Fibroblast of the conjunctiva (primary cell): Measurements from ENCODE around the gene TMPRSS15.

Source experiments
- DNase-seq: peaks from one replicate; pipeline ENCODE4 v3.0.0-alpha.2; 2010; ENCODE audit warnings: low read depth

Gene TMPRSS15

DNA sequence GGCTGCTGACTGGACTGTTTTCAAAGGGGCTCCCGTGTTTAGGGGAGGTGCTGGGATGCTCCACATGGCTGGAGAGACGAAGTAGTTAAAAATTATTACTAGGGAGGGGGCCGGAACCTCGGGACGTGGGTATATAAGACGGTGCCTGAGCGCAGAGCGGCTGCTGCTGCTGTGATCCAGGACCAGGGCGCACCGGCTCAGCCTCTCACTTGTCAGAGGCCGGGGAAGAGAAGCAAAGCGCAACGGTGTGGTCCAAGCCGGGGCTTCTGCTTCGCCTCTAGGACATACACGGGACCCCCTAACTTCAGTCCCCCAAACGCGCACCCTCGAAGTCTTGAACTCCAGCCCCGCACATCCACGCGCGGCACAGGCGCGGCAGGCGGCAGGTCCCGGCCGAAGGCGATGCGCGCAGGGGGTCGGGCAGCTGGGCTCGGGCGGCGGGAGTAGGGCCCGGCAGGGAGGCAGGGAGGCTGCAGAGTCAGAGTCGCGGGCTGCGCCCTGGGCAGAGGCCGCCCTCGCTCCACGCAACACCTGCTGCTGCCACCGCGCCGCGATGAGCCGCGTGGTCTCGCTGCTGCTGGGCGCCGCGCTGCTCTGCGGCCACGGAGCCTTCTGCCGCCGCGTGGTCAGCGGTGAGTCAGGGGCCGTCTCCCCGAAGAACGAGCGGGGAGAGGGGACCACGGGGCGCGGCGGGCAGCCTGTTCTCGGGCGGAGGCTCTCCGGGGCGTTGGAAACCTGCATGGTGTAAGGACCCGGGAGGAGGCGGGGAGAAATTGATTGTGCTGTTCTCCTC is 158.7 kb downstream of the TMPRSS15 start, which contains the start of gene CHODL:
Gene CHODL (plus strand): TSS at position 163 of the 793 bp plus-strand sequence. CDS start 391 bp downstream, at position 554.
- no peak for DNase-seq

DNA sequence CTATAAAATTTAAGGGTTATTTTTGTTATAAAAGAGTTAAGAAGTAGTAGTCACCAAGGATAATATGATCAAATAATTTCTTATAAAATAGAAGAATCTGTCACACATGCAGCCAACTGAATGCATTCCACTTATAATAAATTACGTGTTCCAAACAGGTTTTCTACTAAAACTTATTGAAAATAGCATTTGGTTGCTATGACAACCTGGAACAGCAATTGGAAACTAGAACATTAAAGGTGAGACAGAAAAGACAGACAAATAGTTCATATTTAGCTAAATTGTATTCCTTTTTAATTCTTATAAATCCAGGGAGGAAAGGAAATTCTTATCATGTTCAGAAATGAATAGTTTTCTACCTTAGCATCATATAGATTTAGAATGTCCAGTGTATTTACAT is 168.0 kb downstream of the TMPRSS15 start:
- no peak for DNase-seq

DNA sequence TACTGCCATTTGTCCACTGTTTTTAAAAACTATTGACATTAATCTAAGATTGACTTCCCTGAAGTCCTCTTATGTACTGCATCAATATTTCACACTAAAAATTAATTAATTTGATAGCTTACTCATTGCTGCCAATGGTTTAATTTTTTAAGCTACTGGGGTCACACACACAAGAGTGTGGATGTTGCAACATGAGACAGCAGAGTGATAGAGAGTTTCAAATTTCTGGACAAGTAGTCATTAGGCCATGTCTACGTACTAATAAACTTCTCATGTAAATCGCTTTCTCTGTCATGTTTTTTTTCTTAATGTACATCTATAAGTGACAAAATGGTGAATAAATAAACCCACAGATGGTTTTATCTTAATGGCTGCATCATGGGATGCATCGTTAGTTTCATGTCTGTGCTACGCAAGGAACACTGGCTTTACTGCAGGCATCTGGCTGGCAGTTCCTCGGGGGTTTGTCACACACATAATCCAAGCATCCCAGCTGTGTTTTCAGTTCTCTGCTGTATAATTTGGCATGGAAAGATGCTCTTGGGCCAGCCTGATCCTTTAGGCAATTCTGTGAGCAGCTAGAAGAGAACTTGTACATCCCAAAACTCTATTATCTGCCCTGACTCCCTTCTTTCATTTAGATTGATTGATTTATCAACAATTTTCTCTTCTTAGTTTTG is 175.4 kb downstream of the TMPRSS15 start:
- no peak for DNase-seq

DNA sequence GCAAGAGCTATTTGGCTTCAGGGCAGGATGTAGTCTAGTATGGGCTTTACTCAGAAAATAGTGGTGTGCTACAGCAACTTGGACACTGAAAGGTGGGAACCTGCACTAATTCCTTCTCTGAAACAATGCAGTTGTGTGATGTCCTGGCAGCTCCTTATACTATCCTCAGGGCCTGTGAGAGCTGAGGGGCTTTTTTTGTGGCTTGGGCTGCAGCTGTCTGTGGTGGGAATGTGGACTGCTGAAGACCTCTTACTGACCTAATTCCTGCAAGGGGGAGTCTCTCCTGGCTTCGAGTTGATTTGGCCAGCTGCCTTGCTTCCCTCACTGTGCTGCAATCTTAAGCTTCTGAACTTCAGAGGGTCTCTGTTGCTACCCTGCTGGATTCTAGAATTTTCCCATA is 181.2 kb downstream of the TMPRSS15 start:
- DNase-seq, result no peak

DNA sequence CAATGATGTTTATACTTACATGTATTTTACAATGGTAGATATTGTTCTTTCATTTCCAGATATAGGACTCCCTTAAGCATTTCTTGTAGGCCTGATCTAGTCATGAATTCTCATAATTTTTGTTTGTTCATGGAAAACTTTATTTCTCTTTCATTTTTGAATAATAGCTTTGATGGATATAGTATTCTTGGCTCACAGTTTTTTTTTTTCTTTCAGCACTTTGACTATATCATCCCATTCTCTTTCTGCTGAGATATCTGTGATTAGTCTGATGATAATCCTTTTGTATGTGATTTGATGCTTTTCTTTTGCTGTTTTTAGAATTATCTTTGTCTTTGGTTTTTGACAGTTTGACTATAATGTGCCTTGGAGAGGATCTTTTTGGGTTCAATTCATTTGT is 183.1 kb downstream of the TMPRSS15 start:
- DNase-seq, result no peak
